Lower leg skin (tissue), 3 donors: Measurements from ENCODE around the gene MAGEA2B.
"Not testable (repeated sequence)": the region's sequence is repeated elsewhere in the genome, so short reads cannot be mapped to it uniquely, and the experiment has no call there.

Experiments used
- POLR2A ChIP-seq, 2 donors: fragments of 450-650 bp; IDR thresholded peaks; one replicate each; pipeline ENCODE4 v1.6.1; 2016 to 2017; ENCODE audit warnings: antibody characterized with exemption in 2 of 2, mild to moderate bottlenecking in 1 of 2, moderate library complexity in 1 of 2
- TF ChIP-seq, protein P1 (sequence below), 3 donors: fragments of 450-650 bp; IDR thresholded peaks; one replicate each; pipeline ENCODE4 v1.5.1; 2016; ENCODE audit warnings: antibody characterized with exemption in 3 of 3, mild to moderate bottlenecking in 3 of 3, moderate library complexity in 2 of 3

GRCh38 chrX:152759544-152759943 lies 45.1 kb downstream of the MAGEA2B start:
- TF ChIP-seq, protein P1, sequence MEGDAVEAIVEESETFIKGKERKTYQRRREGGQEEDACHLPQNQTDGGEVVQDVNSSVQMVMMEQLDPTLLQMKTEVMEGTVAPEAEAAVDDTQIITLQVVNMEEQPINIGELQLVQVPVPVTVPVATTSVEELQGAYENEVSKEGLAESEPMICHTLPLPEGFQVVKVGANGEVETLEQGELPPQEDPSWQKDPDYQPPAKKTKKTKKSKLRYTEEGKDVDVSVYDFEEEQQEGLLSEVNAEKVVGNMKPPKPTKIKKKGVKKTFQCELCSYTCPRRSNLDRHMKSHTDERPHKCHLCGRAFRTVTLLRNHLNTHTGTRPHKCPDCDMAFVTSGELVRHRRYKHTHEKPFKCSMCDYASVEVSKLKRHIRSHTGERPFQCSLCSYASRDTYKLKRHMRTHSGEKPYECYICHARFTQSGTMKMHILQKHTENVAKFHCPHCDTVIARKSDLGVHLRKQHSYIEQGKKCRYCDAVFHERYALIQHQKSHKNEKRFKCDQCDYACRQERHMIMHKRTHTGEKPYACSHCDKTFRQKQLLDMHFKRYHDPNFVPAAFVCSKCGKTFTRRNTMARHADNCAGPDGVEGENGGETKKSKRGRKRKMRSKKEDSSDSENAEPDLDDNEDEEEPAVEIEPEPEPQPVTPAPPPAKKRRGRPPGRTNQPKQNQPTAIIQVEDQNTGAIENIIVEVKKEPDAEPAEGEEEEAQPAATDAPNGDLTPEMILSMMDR (IDR thresholded peaks at IDR 0.05) = not testable (repeated sequence)
- TF ChIP-seq POLR2A (IDR thresholded peaks at IDR 0.05) = not testable (repeated sequence)
